RWPE2 (cell line): Measurements from ENCODE around the gene CACNB1.

Experiments used
- ATAC-seq: fragments of 200-7000 bp; cut with Tn5 transposase; 3 replicates; pipeline ENCODE4 v1.9.1; 2021; ENCODE audit warnings: low read depth
- DNase-seq: peaks from one replicate; pipeline ENCODE4 v3.0.0-alpha.2; 2020; ENCODE audit warnings: low spot score
- H3K27ac ChIP-seq: fragments of 450-650 bp; 2 replicates; pipeline ENCODE4 v1.5.1; 2017; ENCODE audit warnings: mild to moderate bottlenecking; ENCODE audit not compliant: poor library complexity, severe bottlenecking
- H3K27me3 ChIP-seq: fragments of 250-450 bp; sonication (Bioruptor Pico); 2 replicates; pipeline ENCODE4 v1.5.1; 2021; ENCODE audit warnings: mild to moderate bottlenecking, moderate library complexity; ENCODE audit not compliant: insufficient read depth, poor library complexity, severe bottlenecking
- H3K36me3 ChIP-seq: fragments of 250-450 bp; sonication (Bioruptor Pico); 2 replicates; pipeline ENCODE4 v1.5.1; 2020; ENCODE audit warnings: low read depth, mild to moderate bottlenecking, moderate library complexity
- H3K4me1 ChIP-seq: fragments of 250-450 bp; sonication (Bioruptor Pico); 2 replicates; pipeline ENCODE4 v1.5.1; 2021; ENCODE audit warnings: mild to moderate bottlenecking, moderate library complexity; ENCODE audit not compliant: insufficient read depth, poor library complexity, severe bottlenecking
- H3K4me3 ChIP-seq: fragments of 250-450 bp; sonication (Bioruptor Pico); 2 replicates; pipeline ENCODE4 v1.5.1; 2021; ENCODE audit warnings: mild to moderate bottlenecking, moderate library complexity; ENCODE audit not compliant: severe bottlenecking
- H3K9me3 ChIP-seq: fragments of 250-450 bp; sonication (Bioruptor Pico); 2 replicates; pipeline ENCODE4 v1.5.1; 2021; ENCODE audit warnings: mild to moderate bottlenecking, moderate library complexity; ENCODE audit not compliant: severe bottlenecking
- TF ChIP-seq, protein P1 (sequence below): fragments of 450-650 bp; IDR thresholded peaks from one replicate; pipeline ENCODE4 v1.5.1; 2017; ENCODE audit warnings: mild to moderate bottlenecking, moderate library complexity; ENCODE audit not compliant: poor library complexity, severe bottlenecking

The CACNB1 gene

DNA sequence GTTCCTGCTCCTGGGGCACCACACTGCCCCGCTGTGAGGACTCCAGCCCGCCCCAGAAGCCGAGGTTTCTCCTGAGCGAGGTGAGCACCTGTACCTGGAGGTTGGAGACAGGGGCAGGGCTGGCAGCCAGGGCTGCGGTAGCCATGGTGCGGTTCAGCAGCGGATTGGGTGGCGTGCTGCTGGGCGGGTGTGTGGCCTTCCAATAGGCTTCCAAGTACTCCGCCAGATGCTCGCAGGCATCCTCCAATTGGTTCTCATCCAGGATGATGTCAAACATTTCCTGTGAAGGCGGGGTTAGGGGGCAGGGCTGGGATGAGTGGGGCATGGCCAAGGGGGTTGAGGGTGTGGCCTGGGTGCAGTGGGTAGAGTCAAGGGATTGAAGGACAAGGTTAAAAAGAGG, 20.2 kb downstream of the CACNB1 start:
- Histone ChIP-seq H3K27ac (no peak overlapping the region), H3K9me3 (no peaks in the 10 kb centered on the region), H3K4me3 (no peak overlapping the region), H3K36me3 (peaks cover 34% of the 10 kb centered on the region), H3K27me3 (no peaks in the 10 kb centered on the region), H3K4me1 (peaks cover 7% of the 10 kb centered on the region)
- TF ChIP-seq, protein P1, sequence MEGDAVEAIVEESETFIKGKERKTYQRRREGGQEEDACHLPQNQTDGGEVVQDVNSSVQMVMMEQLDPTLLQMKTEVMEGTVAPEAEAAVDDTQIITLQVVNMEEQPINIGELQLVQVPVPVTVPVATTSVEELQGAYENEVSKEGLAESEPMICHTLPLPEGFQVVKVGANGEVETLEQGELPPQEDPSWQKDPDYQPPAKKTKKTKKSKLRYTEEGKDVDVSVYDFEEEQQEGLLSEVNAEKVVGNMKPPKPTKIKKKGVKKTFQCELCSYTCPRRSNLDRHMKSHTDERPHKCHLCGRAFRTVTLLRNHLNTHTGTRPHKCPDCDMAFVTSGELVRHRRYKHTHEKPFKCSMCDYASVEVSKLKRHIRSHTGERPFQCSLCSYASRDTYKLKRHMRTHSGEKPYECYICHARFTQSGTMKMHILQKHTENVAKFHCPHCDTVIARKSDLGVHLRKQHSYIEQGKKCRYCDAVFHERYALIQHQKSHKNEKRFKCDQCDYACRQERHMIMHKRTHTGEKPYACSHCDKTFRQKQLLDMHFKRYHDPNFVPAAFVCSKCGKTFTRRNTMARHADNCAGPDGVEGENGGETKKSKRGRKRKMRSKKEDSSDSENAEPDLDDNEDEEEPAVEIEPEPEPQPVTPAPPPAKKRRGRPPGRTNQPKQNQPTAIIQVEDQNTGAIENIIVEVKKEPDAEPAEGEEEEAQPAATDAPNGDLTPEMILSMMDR = no peak
- DNase-seq = no peak
- ATAC-seq = no peak

DNA sequence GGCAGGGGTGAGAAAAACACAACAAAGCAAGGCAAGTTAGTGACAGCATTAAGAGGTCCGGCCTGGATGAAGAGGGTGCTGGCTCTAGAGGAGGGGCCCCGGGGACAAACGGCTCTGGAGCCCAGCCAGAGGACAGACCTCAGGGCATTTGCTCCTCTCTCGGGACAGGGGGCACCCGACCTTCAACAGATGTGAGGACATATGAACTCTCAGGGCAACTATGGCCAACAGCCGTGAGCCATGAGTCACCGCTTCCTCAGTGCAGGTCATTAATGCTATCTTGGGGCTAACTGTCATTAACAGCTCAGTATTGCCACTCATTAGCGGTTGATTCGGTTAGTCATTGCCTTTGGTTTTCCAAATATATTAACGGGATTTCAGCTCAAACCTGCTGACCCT, 21.8 kb downstream of the CACNB1 start:
- no peak overlapping the region for H3K4me3 ChIP-seq
- H3K27ac ChIP-seq = no peak overlapping the region

DNA sequence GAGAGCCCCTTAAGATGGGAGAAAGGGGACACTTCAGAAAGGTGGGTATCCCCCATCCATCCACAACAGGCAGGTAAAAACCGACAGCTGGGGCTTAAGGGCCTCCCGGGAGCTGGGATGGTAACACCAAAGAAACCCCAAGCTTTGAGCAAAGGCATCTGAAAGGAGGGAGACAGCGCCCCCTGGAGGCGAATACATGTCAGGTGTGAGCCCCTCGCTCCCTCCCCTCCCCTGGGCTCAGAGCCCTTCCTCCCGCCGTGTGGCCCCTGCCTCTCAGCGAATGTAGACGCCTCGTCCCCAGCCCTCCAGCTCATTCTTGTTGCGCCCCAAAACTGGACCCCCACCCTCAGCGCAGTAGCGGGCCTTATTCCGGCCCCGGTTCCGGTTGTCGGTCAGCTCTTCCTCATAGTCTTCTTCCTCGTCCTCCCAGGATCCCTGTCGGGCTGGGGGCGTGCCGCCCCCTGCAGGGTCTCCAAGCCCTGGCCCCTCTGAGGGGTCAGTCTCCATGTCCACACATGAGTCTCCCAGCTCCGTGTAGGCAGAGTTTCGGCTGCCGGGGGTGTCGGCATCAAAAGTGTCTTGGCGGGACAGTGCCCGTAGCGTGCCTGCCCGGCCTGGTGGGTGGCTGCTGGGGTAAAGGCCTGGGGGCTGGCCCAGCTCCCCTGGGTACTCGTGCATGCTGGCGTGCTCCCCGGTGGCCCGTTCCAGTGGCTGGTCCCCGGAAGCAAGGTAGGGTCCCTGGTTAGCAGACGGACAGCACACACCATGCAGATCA, 22.4 kb downstream of the CACNB1 start:
- DNase-seq = no peak
- ATAC-seq = peak; percentile 30; the same call in 1 of the 3 replicates
- no peaks in the 10 kb centered on the region for H3K27me3 ChIP-seq
- no peak overlapping the region for H3K4me3 ChIP-seq
- TF ChIP-seq, protein P1 = peak; percentile 61
- peaks cover 15% of the 10 kb centered on the region for H3K36me3 ChIP-seq
- H3K9me3 ChIP-seq = no peaks in the 10 kb centered on the region
- peaks cover 7% of the 10 kb centered on the region for H3K4me1 ChIP-seq
- no peak overlapping the region for H3K27ac ChIP-seq

More for the DNA sequence above, 21.8 kb downstream of the CACNB1 start:
- no peak for ATAC-seq
- peaks cover 21% of the 10 kb centered on the region for H3K36me3 ChIP-seq
- H3K9me3 ChIP-seq = no peaks in the 10 kb centered on the region
- no peak for DNase-seq
- H3K4me1 ChIP-seq = peaks cover 7% of the 10 kb centered on the region
- TF ChIP-seq, protein P1 = no peak
- H3K27me3 ChIP-seq = no peaks in the 10 kb centered on the region

DNA sequence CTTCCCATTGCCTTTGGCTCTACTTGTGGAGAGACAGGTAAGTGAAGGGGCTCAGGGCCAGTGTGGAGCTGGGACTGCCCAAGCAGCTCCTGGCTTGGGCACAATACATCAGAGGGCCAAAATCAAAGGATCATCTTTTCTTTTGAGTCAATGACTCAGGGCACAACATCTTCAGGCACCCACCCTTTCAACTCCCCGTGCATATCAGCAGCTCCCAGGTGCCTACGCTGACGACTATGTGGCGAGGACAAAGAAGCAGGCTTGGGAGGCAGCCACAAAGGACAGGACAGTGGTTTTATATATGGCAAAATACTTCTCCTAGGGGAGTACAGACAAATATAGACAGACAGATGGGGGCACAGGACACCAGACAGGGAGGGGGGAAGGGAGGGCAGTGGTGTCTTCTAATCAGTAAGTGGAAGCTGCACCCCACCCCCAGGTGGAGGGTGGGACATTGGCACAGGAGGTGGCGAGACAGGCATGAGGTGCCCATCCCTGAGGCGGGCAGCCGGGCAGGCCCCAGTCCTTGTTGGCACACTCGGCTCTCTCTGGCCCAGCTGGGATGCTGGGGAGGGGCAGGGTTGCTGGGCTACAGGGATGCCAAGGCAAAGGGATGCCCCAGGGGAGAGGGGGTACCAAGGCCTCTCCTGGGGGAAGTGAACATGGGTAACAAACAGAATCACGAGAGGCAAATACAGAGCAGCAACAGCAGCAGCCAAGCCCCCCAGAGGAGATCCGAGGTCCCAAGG, 23.8 kb downstream of the CACNB1 start:
- no peak for DNase-seq

More for the DNA sequence above, 23.8 kb downstream of the CACNB1 start:
- Histone ChIP-seq H3K4me3 (no peak overlapping the region), H3K36me3 (peaks cover 15% of the 10 kb centered on the region), H3K9me3 (no peaks in the 10 kb centered on the region), H3K27ac (no peak overlapping the region), H3K27me3 (no peaks in the 10 kb centered on the region), H3K4me1 (peaks cover 4% of the 10 kb centered on the region)
- TF ChIP-seq, protein P1 = no peak
- ATAC-seq = 0 out of 3 replicates have a peak, but pooled peaks have one; percentile 10
